Omental fat pad (tissue), 4 donors: ENCODE results near the gene PPP1R9A. TPM values are rescaled to one million over a fixed set of nuclear protein-coding genes. Genes with fewer than 3 reads are reported as not detected.

Experiments used
- ATAC-seq: fragments of 150-250 bp; one replicate; pipeline ENCODE4 v1.9.1; 2016; ENCODE audit warnings: mild to moderate bottlenecking, moderate library complexity; ENCODE audit not compliant: low FRiP score
- DNase-seq: peaks from one replicate; pipeline ENCODE4 v3.0.0-alpha.2; 2019; ENCODE audit warnings: low spot score
- total RNA-seq, 4 donors: library from RNA; depleted of rRNA; stranded (reverse); fragments of >200 nt; gene quantifications; one replicate each; pipeline ENCODE4 v1.1.0, GENCODE V29; 2016
- TF ChIP-seq, protein P1 (sequence below), 3 donors: fragments of 450-650 bp; IDR thresholded peaks; one replicate each; pipeline ENCODE4 v1.5.1; 2016 to 2017; ENCODE audit warnings: antibody characterized with exemption in 3 of 3, mild to moderate bottlenecking in 3 of 3, moderate library complexity in 2 of 3

The PPP1R9A gene
- total RNA-seq, 4 donors from 2014 or later, result 5.5 to 16.5 (median 9.6) TPM

DNA sequence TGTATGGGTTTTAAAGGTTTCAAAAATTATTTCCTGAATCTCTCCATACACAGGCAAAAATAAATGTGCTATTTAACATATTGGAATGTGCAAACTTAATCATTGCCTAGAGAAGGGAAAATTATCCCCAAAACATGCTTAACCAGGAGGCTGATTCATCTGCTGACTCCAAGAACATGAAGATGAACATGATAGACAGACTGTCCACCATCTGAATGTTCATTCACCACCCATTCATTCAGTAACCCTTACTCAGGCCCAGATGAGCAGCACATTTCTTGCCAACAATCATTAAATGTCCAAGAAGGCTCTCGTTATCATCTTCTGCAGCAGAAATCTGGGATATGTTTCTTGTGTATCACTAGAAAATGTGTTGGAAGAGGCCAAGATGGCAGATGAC is 110.6 kb downstream of the PPP1R9A start:
- DNase-seq, result no peak
- TF ChIP-seq, protein P1, sequence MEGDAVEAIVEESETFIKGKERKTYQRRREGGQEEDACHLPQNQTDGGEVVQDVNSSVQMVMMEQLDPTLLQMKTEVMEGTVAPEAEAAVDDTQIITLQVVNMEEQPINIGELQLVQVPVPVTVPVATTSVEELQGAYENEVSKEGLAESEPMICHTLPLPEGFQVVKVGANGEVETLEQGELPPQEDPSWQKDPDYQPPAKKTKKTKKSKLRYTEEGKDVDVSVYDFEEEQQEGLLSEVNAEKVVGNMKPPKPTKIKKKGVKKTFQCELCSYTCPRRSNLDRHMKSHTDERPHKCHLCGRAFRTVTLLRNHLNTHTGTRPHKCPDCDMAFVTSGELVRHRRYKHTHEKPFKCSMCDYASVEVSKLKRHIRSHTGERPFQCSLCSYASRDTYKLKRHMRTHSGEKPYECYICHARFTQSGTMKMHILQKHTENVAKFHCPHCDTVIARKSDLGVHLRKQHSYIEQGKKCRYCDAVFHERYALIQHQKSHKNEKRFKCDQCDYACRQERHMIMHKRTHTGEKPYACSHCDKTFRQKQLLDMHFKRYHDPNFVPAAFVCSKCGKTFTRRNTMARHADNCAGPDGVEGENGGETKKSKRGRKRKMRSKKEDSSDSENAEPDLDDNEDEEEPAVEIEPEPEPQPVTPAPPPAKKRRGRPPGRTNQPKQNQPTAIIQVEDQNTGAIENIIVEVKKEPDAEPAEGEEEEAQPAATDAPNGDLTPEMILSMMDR (IDR thresholded peaks at IDR 0.05), result no peak
- no peak for ATAC-seq

DNA sequence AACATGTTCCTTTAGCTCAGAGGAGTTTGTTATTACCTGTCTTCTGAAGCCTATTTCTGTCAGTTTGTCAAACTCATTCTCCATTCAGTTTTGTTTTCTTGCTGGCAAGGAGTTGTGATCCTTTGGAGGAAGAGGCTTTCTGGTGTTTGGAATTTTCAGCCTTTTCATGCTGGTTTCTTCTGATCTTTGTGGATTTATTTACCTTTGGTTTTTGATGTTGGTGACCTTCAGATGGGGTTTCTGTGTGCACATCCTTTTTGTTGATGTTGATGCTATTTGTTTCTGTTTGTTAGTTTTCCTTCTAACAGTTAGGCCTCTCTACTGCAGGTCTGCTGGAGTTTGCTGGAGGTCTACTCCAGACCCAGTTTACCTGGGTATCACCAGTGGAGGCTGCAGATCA is 118.6 kb downstream of the PPP1R9A start:
- DNase-seq, result no peak
- TF ChIP-seq, protein P1 (IDR thresholded peaks at IDR 0.05), result no peak
- ATAC-seq, result no peak

DNA sequence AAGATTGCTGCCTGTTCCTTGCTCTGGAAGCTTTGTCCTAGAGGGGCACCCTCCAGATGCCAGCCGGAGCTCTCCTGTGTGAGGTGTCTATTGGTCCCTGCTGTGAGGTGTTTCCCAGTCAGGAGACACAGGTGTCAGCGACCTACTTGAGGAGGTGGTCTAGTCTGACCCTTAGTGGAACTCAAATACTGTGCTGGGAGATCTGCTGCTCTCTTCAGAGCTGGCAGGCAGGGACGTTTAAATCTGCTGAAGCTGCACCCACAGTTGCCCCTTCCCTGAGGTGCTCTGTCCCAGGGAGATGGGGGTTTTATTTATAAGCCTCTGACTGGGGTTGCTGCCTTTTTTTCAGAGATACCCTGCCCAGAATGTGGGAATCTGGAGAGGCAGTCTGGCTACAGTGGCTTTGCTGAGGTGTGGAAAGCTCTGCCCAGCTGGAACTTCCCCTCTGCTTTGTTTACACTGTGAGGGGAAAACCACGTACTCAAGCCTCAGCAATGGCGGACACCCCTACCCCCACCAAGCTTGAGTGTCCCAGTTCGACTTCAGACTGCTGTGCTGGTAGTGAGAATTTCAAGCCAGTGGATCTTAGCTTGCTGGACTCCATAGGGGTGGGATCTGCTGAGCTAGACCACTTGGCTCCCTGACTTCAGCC is 119.2 kb downstream of the PPP1R9A start:
- DNase-seq (no peak), ATAC-seq (no peak)
- TF ChIP-seq, protein P1 (IDR thresholded peaks at IDR 0.05), result no peak

DNA sequence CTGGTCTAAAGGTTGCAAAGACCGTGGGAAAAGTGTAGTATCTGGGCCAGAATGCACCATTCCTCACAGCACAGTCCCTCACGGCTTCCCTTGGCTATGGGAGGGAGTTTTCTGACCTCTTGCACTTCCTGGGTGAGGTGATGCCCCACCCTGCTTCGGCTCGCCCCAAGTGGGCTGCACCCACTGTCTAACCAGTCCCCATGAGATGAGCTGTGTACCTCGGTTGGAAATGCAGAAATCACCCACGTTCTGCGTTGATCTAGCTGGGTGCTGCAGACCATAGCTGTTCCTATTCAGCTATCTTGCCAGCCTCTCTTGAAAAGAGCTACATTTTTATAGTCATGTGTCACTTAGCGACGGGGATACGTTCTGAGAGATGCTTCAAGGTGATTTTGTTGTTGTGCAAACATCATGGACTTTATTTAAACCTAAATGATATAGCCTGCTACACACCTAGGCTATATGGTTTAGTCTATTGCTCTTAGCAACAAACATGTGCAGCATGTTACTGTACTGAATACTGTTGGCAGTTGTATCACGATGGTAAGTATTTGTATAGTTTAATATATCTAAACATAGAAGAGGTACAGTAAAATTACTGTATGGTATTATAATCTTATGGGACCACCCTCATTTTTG is 120.0 kb downstream of the PPP1R9A start:
- DNase-seq (no peak), ATAC-seq (no peak)
- TF ChIP-seq, protein P1 (IDR thresholded peaks at IDR 0.05), result no peak

DNA sequence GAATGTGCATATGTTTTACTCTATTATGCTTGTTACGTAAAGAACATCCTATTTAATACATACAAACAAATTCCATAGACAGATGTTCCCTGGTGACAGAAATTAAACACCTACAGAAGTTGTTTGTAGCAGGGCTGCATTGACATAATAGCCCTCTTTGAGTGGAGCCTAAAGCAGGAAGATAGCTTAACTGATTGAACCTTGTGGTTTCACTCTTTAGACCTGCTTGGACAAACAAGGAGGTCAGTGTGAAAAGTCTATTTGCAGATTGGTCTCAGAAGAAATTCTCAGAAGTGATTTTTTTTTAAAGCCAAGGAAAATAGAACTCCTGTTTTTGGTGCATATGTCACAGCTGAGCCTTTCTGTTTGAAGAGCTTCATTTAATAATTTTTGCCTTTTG is 121.3 kb downstream of the PPP1R9A start:
- DNase-seq, result no peak
- no peak for ATAC-seq
- TF ChIP-seq, protein P1 (IDR thresholded peaks at IDR 0.05), result no peak

DNA sequence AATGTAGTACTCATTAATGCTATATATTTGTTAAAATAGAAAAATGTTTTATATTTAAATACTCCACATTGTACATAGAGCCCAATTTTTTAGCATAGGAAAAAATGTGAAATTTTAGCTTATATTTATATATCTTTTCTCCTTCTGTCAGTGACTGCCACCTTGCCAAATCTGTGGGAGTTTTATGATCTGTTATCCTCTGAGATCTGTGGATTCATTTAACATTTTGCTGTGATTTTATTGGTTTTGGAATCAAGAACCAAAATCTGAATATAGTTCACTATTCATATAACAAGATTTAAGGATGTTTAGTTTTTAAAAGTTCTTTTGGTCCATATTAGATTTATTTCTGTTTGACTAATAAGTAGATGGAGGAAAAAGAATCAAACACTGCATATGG is 127.9 kb downstream of the PPP1R9A start:
- DNase-seq (no peak), ATAC-seq (no peak)
- TF ChIP-seq, protein P1 (IDR thresholded peaks at IDR 0.05), result no peak

DNA sequence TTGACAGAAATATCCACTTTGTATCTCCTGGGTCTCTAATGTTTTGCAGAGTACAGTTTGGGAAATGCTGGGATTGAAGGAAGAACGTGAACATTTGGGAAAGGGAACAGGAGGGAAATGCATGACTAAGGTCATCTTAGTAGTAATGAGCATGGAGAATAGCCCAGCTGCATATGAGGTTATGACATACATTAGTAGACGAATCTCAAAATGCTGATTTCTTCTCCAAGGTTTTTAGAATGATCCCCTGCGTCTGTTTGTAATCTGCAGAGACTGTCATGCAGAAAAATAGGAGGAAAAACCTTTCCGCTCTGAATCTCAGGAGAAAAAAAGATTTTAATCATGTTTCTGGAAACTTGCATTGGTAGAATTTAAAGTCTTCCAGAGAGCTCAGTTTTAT is 133.6 kb downstream of the PPP1R9A start:
- no peak for ATAC-seq
- TF ChIP-seq, protein P1 (IDR thresholded peaks at IDR 0.05), result no peak
- no peak for DNase-seq
